ENCODE results near the gene NGEF.
"Not testable (repeated sequence)": the region's sequence is repeated elsewhere in the genome, so short reads cannot be mapped to it uniquely, and the experiment has no call there.

DNA sequence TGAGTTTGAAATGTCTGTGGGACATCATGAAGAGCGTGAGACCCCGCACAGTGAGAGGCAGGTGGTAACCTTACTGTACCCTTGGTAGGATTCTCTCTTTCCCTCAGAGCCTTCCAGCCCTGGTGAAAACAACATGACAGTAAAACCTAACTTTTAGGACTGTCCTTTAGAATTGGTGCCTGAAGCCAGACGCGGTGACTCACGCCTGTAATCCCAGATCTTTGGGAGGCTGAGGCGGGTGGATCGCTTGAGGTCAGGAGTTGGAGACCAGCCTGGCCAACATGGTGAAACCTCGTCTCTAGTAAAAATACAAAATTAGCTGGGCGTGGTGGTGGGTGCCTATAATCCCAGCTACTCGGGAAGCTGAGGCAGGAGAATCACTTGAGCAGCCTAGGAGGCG lies 161.0 kb downstream of the NGEF start:
- TF ChIP-seq, protein P1, sequence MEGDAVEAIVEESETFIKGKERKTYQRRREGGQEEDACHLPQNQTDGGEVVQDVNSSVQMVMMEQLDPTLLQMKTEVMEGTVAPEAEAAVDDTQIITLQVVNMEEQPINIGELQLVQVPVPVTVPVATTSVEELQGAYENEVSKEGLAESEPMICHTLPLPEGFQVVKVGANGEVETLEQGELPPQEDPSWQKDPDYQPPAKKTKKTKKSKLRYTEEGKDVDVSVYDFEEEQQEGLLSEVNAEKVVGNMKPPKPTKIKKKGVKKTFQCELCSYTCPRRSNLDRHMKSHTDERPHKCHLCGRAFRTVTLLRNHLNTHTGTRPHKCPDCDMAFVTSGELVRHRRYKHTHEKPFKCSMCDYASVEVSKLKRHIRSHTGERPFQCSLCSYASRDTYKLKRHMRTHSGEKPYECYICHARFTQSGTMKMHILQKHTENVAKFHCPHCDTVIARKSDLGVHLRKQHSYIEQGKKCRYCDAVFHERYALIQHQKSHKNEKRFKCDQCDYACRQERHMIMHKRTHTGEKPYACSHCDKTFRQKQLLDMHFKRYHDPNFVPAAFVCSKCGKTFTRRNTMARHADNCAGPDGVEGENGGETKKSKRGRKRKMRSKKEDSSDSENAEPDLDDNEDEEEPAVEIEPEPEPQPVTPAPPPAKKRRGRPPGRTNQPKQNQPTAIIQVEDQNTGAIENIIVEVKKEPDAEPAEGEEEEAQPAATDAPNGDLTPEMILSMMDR (conservative IDR thresholded peaks at IDR 0.05) = not testable (repeated sequence)
- not testable (repeated sequence) for TF ChIP-seq ZFX (IDR thresholded peaks at IDR 0.05)
